ENCODE data around the gene JMJD8.
"Not testable (repeated sequence)": the region's sequence is repeated elsewhere in the genome, so short reads cannot be mapped to it uniquely, and the experiment has no call there.

JMJD8 gene

DNA sequence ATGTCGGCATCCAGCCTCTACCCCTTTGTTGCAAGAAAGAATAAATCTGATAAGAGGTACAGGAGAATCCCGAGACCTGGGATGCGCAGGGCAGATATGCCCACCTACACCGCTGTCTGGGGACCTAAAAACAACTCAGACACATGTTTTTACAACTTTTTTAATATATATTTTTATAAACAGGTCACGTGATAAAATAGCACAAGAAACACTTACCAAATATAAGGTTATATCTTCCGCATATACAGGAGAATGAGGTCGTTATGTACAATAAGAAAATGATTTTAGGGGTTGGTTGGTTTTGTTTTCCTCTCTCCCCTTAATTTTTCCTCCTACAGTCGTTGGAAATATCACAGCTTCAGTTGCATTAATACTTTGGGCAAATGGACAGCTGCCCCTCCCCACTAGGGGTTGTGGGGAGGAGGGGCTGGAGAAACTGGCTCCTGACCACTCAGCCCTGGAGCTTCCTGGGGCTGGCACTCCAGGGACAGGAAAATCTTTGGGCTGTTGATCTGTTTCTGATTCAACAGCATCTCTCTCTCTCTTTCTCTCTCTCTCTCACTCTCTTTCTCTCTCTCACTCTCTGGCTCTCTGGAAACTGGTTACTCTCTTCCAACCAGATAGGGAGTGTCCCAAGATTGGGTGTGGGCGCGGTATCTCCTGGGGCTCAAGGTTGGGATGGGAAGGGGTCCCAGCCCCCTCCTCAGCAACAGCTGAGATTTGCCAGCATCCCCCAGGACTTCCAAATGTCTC lies 8.4 kb upstream of the JMJD8 start:
- DNase-seq = no peak

DNA sequence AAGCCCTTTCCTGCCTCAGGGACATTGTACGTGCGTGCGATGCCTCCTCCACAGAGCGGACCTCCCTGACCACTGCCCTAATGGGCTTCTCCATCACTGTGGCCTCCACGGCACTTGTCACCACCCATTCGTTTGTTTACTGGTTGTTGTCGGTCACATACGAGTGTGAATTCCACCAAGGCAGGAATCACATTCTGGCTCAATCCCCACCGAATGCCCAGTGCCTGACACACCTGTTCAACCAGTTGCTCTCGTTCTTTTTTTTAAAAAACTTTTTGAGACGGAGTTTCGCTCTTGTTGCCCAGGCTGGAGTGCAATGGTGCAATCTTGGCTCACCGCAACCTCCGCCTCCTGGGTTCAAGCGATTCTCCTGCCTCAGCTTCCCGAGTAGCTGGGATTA lies 7.1 kb upstream of the JMJD8 start:
- DNase-seq = not testable (repeated sequence)

DNA sequence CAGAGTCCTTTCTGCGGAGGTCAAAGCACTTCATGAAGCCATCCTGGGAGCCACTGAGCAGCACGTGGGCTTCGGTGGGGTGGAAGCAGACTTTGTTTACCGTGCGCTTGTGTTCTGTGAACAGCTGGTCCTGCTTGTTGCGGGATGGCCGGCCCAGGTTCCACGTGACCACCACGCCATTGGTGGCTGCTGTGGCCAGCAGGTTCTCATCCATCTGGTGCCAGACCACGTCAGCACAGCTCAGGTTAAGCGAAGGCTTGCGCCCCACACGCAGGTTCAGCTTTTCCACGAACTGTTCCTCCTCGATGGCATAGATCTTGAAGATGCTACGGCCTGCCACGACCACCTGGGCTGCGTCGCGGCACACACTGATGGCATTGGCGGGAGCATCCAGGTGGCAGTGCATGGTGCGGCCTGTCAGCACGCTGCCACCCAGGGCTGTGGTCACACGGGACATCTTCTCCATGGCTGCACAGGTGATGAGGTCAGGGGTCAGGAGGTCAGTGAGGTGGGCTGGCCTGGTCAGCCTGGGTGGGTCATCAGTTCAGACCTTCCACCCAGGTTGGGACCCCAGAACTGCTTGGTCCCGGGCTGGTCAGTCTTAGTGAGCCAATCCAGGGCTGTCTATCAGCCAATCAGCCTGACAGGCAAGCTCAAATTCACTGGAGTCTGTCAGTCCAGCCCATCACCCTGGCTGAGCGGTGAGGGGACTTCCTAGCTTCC lies 5.2 kb upstream of the JMJD8 start:
- DNase-seq = no peak

DNA sequence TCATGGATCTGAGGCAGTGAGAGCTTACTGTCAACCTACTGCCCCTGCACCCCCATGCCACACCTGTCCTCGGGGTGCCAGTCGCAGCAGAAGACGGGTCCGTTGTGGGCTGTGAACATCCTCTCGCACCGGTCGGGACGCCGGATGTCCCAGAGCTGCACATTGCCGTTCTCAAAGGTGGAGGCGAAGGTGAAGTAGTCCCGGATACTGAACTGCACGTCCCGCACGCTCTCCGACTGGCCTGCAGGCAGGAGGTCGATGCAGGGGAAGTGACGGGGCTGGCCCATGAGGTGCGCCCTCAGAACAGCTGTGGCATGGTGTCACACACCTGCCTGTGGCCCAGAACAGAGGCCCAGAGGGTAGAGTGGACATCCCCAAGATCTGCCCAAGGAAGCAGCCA lies 3.4 kb upstream of the JMJD8 start:
- DNase-seq = no peak

DNA sequence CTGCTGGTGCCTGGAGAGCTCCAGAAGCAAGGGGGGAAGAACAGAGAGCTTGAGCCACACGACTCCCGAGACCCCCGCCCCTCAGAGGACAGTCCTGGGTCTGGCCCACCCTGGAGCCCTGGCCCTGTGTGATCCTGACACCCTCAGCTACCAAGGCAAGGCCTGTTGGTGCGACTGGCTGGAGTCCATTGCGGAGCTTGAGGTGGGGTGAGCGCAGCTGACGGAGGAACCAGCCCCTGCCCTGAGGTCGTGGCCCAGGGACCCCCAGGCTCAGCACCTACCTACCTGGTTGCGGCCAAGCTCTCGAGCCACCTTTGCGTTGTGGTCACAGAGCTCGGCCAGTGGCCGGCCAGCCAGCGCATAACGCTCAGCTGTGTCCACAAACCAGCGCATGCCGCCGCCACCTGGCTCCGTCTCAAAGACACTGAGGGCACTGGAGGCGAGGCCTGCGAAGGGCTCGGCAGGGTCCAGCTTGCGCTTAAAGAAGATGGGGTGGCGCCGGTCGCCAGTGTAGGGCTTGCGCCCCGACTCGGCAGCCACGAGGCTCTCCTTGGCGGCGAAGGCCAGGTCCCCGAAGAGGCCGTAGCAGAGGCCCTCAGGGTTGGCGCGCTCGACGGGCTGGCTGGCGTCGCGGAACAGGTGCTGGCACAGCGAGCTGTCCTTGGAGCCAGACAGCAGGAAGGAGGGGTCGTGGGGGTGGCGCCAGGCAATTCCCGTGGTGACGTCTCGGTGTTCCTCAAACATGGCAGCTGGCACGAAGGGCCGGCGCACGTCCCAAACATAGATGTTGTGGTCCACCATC lies 2.5 kb upstream of the JMJD8 start:
- DNase-seq = no peak

DNA sequence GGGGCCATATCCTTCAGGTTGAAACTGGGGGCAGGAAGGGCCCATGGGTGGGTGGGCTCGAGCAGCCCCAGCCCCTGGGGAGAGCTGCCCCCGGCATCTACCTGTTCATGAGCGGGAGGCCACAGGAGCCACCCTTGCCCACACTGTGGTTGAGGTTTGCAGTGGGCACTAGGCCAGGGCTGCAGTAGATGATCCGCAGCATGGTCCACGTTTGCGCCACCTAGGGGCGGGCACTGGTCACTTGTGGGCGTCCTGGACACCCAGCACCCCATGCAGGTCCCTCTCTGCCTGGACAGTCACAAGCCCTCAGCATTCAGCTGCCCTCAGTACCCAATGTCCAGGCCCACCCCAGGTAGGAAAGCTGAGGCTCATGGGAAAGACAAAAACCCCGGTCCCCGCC lies 1.8 kb upstream of the JMJD8 start:
- peak; percentile 42 to 76 (median 56) for DNase-seq

DNA sequence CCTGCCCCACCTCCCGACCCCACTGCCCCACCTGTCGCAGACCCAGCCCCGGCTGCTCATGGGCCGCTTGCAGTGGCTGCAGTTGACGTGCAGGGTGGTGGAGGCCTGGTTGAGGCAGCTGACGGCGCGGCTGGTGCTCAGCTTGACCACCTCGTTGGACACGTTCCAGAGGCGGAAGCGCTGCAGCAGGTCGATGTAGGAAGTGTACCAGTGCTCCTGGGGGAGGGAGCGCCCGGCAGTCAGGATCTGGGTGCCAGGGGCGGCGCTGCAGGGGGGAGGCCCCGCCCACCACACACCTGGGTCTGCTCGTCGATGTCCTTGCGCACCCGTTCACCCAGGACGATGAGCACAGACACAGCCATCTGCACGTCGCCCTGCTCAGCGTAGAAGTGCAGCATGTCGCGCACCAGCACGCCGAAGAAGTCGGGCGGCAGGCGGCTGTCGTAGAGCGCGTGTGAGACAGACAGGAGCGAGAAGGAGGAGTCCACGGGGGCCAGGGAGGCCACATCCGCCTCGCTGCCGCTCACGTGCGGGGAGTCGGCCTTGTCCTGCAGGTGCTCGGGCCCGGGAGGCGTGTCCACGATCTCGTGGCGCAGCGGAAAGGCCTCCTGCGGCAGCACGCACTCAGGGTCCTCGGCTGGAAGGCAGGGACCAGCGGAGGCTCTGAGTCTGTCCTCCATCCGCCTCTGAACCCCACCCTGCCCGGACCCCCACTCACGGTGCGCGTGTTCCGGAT lies 995 bp upstream of the JMJD8 start:
- DNase-seq = no peak

DNA sequence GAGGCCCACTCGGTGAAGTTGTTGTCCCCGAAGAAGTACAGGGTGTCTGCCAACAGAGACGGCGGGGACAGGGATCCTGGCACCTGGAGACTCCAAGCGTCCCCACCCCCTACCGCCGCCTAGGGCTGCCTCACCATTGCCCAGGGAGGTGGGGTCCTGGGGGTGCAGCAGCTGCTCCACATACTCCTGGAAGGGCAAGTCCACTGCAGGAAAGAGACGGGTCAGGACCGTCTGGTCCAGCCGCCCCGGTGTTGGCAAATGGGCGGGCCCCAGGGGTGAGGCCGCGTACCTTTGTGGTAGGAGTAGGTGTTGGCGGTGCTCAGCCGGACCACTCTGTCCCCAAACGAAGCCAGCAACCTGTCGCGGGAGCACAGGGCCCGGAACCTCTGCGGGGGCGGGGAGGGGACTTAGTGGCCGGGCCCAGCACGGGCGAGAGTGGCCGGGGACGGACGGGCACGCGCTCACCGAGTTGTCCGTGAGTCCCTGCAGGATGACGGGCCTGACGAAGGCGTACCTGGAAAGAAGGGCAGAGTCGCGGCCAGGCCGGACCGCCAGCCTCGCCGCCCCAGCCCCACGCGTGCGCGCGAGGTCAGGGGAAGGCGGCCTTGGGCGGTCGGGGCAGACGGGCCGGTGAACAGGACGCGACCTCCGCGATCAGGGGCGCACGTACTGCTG lies 601 bp downstream of the JMJD8 start:
- peak in 1 of 4 experiments; percentile 24 for DNase-seq

DNA sequence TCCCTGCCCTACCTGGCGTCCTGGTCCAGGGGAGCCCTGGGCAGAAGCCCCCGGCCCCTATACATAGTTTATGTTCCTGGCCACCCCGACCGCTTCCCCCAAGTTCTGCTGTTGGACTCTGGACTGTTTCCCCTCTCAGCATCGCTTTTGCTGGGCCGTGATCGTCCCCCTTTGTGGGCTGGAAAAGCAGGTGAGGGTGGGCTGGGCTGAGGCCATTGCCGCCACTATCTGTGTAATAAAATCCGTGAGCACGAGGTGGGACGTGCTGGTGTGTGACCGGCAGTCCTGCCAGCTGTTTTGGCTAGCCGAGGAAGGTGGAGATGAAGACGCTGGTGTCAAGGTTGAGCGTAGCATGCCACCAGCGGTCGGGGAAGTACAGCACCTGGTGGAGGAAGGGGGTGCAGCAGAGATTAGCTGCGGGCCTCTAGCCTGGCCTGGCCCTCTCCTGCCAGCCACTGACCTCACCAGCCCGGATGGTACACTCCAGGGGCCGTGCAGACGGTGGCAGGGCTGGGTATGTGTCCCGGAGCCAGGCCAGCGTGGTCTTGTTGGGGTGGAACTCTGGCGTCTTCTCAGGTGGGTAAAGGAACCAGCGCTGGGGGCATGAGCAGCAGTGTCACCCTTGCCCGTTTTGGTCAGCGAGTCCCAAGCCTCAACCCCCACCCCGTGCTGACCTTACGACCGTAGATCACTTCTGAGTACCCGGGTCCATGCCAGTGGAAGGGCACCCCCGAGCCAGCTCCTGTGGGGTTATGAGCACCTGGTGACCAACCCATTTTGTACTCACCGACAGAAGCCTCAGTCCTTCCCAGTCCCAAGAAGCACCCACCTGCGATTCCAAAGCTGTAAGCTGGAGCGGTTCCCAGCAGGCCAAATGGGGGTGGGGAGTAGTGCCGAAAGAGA lies 1.4 kb downstream of the JMJD8 start:
- no peak for DNase-seq

DNA sequence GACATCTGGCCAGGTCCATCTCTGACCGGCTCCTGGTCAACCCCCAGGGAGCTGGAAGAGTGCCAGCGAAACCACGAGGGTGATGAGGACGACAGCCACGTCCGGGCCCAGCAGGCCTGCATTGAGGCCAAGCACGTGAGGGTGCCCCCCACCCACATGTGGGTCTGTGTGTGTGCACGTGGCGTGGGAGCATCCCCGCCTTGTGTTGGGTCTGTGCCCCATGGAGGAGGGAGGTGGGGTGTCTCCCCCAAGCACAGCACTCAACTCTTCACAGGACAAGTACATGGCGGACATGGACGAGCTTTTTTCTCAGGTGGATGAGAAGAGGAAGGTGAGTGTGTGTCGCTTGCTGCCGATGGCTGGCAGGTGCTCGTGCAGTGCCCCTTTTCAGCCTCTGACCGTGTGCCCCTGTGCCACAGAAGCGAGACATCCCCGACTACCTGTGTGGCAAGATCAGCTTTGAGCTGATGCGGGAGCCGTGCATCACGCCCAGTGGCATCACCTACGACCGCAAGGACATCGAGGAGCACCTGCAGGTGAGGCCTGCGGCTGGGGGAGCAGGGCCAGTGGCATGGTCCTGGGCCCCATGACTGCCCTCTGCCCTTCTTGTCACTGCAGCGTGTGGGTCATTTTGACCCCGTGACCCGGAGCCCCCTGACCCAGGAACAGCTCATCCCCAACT lies 2.2 kb downstream of the JMJD8 start:
- no peak for DNase-seq

DNA sequence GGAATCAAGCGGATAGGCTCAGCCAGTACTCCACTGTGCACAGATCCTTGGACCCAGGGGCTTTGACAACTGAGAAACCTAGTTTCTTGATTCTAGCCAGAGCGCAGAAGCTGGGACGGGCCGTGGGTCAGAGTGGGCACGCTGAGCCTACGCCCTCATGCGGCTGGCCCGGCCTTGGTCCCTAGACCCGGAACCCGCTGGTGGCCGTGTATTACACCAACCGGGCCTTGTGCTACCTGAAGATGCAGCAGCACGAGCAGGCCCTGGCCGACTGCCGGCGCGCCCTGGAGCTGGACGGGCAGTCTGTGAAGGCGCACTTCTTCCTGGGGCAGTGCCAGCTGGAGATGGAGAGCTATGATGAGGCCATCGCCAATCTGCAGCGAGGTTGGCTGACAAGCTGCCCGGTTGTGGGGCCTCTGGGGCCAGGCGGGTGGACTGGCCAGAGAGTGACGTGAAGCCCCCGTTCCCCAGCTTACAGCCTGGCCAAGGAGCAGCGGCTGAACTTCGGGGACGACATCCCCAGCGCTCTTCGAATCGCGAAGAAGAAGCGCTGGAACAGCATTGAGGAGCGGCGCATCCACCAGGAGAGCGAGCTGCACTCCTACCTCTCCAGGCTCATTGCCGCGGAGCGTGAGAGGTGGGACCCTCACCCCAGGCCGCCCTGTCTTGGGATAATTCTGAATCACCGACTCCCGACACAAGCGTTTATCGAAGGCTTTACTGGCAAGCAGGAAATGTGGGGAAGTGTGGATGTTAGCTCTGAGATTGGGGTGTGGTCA lies 3.0 kb downstream of the JMJD8 start:
- peak; percentile 40 to 74 (median 60) for DNase-seq

DNA sequence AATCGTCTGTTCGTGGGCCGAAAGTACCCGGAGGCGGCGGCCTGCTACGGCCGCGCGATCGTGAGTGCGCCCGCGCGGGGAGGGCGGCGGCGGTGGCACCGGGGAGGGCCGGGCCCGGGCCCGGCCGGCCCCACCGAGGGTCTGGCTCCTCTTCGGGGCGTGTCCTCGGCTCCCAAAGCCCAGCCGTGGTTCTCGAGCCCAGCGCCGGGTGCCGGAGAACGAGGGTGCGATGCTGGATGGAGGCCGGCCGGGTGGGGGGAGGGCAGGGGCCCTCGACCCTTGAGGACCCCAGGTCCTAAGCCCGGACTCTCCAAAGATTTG lies 3.5 kb downstream of the JMJD8 start:
- DNase-seq = no peak

DNA sequence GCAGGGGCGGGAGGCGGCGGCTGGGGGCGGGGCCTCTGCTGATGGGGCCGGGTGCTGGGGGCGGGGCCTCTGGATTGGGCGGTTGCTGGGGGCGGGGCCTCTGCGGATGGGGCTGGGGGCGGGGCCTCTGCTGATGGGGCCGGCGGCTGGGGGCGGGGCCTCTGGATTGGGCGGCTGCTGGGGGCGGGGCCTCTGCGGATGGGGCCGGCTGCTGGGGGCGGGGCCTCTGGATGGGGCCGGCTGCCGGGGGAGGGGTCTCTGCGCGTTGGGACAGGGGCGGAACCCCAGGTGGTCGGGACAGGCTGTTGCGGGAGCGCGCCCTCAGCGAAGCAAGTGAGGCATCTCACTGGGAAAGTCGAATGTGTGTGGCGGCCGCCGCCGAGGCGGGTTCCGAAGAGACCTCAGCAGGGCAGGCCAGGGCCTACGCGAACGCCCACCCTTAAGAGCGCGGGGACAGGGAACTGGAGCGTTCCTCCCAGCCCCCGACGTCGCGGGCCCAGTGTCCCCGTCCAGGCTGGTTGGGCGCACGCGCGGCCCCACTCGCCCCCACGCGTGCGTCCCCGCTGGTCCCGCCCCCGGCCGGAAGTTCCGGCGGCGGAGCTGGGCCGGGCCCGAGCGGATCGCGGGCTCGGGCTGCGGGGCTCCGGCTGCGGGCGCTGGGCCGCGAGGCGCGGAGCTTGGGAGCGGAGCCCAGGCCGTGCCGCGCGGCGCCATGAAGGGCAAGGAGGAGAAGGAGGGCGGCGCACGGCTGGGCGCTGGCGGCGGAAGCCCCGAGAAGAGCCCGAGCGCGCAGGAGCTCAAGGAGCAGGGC lies 4.1 kb downstream of the JMJD8 start, which contains the start of gene STUB1:
TSS of gene STUB1 (plus strand) at position 597 of the 811 bp plus-strand sequence. CDS start at position 713, 116 bp downstream.
- DNase-seq = peak; percentile 92 to 98 (median 96)

DNA sequence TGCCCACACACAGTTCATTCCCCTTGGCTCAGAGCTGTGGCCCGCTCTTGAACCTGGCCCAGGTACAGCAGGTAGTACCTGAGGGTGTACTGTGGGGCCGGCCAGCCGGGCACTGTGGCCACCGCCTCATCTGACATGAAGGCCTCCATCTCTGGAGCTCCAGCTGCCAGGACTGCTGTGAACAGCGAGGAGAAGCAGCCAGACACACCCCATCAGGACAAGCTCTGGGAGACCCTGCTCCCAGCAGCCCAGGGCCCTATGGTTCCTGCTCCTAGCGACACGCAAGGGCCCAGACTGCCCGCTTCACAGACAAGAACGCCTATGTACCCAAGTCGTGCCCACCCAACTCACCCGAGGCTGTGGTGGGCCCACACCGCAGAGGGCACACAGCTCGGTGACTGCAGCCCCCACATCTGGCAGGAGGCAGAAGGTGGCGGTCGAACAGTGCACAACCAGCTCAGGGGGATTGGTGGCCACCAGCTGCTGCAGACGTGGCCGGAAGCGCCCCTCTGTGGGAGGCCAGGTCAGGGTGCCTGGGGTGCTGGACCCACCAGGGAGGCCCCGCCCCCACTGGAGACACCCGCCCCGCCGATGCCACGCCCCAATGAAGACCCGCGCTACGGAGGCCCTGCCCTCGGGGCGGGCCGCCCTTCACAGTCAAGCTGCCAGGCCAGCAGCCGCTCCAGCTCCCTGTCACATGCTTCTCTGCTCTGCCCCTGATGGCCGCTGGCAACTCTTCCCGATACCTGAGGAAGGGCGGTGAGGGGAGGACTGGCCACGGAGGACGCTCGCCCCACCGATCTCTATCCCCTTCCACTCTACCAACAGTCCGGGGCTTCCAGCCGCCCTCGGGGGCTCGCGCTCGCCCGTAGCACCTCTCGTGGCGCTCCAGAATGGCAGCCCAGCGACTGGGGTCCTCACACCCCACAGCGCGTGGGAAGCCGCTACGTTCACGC lies 5.0 kb downstream of the JMJD8 start:
- DNase-seq = peak; percentile 52 to 80 (median 70)

DNA sequence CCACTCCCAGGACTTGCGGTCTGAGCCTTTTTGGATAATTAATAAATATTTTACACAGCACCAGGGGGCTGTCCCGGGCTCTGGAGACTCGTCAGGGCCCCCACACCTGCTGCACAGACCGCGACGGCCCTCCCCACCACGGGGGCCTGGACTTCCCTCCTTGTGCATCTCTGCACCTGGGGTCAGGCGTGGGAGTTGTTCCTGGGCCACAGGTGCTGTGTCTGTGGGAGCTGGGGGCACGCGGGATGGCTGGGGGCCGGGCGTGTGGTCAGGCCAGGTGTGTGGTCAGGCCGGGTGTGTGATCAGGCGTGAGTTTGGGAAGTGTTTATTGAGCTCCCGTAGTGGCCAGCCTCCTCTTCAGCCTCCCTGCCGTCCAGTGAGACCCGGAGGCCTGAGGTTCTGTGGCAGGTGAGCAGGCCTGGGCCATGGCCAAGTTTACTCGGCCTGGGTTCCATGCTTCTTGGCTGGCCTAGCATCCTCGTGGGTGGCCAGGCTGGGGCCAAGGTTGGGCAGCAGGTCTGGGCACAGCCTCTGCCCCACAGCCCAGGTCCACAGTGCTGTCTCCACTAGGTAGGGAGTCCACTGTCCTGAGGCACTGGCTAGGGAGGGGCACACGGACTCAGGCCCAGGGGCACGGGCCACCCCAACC lies 5.8 kb downstream of the JMJD8 start:
- DNase-seq = no peak

DNA sequence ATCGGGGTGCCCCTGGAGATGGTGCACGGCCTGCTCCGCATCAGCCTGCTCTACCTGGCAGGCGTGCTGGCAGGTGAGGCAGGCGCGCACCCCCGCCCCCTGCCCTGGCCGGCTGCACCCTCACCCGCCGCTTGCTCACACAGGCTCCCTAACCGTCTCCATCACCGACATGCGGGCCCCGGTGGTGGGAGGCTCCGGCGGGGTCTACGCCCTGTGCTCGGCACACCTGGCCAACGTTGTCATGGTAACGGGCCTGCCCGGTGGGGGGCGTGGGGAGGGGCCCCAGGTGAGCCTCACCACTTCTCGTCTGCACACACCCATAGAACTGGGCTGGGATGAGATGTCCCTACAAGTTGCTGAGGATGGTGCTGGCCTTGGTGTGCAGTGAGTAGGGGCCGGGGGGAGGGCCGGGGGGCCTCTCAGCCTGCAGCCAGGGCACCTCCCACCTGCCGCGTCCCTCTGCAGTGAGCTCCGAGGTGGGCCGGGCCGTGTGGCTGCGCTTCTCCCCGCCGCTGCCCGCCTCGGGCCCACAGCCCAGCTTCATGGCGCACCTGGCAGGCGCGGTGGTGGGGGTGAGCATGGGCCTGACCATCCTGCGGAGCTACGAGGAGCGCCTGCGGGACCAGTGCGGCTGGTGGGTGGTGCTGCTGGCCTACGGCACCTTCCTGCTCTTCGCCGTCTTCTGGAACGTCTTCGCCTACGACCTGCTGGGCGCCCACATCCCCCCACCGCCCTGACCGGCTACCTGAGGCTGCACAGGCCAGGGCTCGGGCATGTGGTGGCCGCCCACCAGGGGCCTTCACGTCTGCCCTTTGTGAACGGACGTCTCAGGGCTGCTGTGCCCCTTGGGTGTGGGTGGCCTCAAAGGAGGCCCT lies 6.6 kb downstream of the JMJD8 start:
- DNase-seq = no peak
